Astrocyte of the hippocampus (primary cell): ENCODE measurements around the gene OLIG1.
A peak's percentile ranks its signal among the peaks of the same experiment; 100 is the strongest.

ENCODE experiments used
- DNase-seq: peaks from one replicate; pipeline ENCODE4 v3.0.0; 2011; ENCODE audit warnings: low read depth, low spot score

OLIG1 gene

DNA sequence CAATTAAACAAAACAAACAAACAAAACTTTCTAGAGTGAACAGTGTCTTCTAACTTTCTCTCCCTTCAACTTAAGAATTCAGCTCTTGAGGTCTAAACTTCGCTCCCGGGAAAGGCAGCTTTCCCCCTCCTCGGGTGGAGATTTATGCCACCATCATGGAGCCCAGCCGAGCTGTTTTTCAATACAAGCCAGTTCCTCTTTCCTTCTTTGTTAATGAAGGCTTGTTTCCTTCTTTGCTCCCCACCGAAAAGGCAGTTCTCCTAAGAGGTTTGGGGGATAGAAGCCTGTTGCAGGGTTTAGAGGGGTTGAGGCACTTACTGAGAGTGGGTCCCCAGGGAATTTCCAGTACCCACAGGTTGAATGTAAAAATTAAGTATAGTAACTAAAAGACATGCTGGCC lies 26.5 kb downstream of the OLIG1 start:
- no peak for DNase-seq

DNA sequence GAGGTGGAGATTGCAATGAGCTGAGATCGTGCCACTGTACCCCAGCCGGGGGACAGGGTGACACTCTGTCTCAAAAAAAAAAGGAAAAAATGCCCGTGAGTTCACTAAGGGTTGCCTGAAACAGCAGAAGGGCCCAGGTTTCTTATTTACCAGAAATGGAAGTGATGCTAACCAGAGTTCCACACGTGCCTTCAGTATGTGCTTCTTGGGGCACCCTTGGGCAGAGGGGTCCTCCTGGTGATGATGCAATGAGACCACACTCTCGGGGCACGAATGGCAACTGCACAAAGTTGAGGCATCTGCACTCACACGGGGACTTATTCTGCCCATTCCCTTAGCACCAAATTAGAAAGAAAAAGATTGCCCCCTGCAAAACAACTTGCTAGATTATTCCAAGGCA lies 29.2 kb downstream of the OLIG1 start:
- DNase-seq = no peak

- DNase-seq = no peak
Measured at GRCh38 chr21:33101300-33101911, 31.5 kb downstream of the OLIG1 start.

DNA sequence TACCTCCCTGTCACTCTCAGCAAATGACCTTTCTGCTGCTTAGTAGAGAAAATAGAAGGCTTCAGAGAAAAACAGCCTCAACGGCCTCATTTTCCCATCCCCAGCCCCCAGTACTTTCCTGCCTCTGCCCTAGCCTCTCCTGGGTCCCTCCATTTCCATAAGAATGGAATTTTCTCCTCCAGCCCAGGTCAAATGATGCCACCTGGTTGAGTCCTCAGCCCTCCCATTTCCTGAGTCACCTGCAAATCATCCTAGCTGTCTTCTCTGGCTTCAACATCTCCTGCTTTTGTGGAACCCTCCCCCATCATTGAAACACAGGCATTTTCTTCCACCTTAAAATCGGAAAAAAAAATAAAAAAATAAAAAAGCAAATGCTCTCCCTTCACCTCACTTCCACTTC lies 35.1 kb downstream of the OLIG1 start:
- DNase-seq = no peak

GRCh38 chr21:33108228-33108627 lies 38.3 kb downstream of the OLIG1 start:
- no peak for DNase-seq

DNA sequence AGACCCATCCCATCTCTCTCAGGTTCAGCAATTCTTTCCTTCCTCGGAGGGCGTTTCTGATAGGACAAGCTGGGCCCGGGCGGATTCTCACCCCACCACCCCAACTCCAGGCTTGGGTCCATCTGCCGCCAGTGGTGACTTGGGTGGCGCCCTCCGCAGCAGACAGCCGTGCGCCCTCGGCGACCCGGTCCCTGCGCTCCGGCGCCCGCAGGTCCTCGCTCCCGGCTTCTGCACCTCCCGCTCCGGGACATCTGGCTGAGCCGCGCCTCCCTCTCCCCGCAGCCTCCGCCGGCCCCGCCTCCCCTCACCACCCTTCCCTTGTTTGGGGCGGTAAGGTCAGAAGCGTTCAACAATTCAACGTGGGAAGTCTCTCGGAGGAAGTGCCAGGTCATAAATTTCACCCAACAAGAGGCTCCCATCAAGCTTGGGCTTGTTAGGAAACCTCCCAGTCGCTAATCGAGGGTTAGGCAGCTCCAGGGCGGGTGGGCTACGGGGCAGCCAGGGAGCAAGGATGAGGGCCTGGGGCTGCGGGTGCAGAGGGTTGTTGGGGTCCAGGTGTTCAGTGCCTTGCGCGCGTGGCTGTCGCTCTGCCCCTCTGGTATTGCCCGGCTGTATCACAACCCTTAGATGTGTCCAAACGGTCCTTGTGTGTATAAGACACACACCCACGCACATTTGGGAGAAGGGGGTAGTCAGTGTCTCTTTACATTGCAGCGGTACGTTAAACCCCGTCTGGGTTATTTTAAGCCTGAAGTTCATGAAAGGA lies 39.8 kb downstream of the OLIG1 start:
- no peak for DNase-seq

- no peak for DNase-seq
Measured at GRCh38 chr21:33110340-33110715, 40.4 kb downstream of the OLIG1 start.

- no peak for DNase-seq
Measured at GRCh38 chr21:33111577-33111976, 41.6 kb downstream of the OLIG1 start.

- DNase-seq = no peak
Measured at GRCh38 chr21:33112151-33112550, 42.2 kb downstream of the OLIG1 start.

DNA sequence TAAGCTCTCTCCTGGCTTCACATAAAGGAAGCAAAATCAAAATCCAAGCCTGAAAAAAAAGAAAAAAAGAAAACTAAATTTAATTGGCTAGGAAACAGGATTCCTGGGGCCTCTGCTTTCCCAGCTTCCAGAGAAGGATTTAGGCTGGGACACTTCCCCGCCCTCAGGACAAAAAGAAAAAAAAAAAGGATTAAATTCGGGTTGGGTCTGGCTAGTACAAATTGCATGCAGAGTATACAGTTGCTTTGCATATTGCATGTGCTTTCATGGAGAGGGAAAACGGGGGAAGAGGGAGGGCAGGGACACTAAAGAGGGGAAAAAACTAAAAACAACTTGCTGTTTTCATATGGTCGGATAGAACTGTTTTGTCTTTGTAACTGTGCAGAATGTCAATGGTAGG lies 42.7 kb downstream of the OLIG1 start:
- no peak for DNase-seq

- no peak for DNase-seq
Measured at GRCh38 chr21:33113131-33113530, 43.2 kb downstream of the OLIG1 start.

GRCh38 chr21:33114276-33114675 lies 44.3 kb downstream of the OLIG1 start:
- no peak for DNase-seq

- peak; percentile 55 for DNase-seq
Measured at GRCh38 chr21:33115631-33116510, 45.9 kb downstream of the OLIG1 start.

DNA sequence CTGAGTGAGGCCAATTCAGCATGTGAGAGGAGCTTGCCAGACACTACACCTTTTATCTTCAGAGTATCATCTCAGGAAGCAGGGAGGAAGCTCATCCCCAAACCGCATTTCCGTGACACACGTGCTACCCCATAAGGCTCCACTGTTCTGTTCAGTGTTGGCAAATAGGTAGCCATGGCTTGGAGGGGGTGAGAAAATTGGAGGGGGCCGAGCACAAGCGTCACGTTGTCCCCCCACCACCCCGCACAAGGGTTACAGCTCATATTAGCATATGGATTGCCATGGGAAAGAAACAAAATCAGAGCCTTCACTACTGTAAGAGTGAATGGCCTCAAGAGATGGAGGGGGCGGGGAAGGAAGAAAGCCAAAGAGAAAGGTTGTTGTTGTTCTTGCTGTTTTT lies 46.7 kb downstream of the OLIG1 start:
- DNase-seq = no peak

DNA sequence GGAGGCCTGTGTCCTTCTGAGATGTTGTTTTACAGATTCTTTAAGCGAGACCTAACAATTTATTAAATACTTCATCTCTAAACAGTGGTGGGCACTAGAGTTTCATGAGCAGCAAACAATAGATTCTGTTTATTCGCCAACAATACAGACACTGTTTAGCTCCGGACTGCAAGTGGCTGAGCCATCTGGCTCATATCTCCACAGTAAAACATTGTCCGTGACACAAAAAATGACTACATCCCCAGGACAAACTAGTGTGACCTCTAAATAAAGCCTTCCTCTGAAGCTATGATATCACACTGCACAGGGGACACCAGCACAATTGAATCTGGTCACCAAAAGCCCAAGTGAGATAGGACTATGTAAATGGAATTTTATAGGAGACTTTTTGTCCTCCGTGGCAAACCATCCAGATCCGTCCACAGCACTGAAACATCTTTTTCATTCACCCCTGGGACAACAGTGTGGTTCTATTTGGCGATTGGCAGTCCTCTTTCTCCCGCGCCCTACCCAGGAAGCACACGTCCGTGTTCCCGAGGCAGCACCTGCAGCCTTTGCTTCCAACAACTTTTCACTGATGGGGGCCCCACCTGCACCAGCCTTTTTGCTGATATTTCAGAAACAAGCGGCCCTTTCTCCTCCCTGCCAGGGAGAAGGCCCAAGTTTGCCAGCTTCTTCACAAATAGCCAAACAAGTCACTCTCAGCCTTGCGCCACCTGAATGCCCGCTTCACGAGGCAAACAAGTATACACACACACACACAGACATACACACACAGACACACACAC lies 47.4 kb downstream of the OLIG1 start:
- no peak for DNase-seq
